CD14-positive monocyte (primary cell): ENCODE results near the gene NPM3. TPM values are rescaled to one million over a fixed set of nuclear protein-coding genes. Genes with fewer than 3 reads are reported as not detected.

Source experiments
- DNase-seq, 3 donors: peaks; one replicate each; pipeline ENCODE4 v3.0.0-alpha.2; 2011 to 2022
- H2AFZ ChIP-seq: 2 replicates; pipeline ENCODE4 v1.6.0; 2012; ENCODE audit warnings: mild to moderate bottlenecking, low read depth, low read length, inconsistent platforms; ENCODE audit not compliant: insufficient read depth, poor library complexity, severe bottlenecking
- H3K27ac ChIP-seq, 2 donors: 1 replicate in 1 of 2; 2 replicates in 1 of 2; pipeline ENCODE4 v1.5.1; 2012 to 2013; ENCODE audit warnings: low read length in 2 of 2, control low read depth in 1 of 2, inconsistent platforms in 1 of 2, low read depth in 1 of 2, mild to moderate bottlenecking in 1 of 2
- H3K27me3 ChIP-seq, 2 donors: one replicate each; pipeline versions ENCODE4 v1.6.0 to v1.6.1; 2011 to 2013; ENCODE audit warnings: low read length in 2 of 2; ENCODE audit not compliant: control insufficient read depth in 2 of 2, insufficient read depth in 2 of 2
- H3K36me3 ChIP-seq, 2 donors: replicated peaks in 1 of 2; 1 replicate in 1 of 2; 2 replicates in 1 of 2; pipeline versions ENCODE4 v1.5.1 to v1.6.1; 2012 to 2013; ENCODE audit warnings: low read length in 2 of 2, control low read depth in 1 of 2, inconsistent platforms in 1 of 2, mild to moderate bottlenecking in 1 of 2; ENCODE audit not compliant: insufficient read depth in 2 of 2, control insufficient read depth in 1 of 2
- H3K4me1 ChIP-seq, 2 donors: 1 replicate in 1 of 2; 2 replicates in 1 of 2; pipeline versions ENCODE4 v1.5.1 to v1.6.1; 2012 to 2013; ENCODE audit warnings: low read length in 2 of 2, control low read depth in 1 of 2, inconsistent platforms in 1 of 2, mild to moderate bottlenecking in 1 of 2, moderate library complexity in 1 of 2; ENCODE audit not compliant: insufficient read depth in 2 of 2, control insufficient read depth in 1 of 2
- H3K4me2 ChIP-seq: replicated peaks from 2 replicates; pipeline ENCODE3; 2012; ENCODE audit warnings: low read length, moderate library complexity, mild to moderate bottlenecking; ENCODE audit not compliant: poor library complexity, severe bottlenecking; ENCODE audit errors: extremely low read depth
- H3K4me3 ChIP-seq, 3 experiments: fragments of 200-600 bp in 1 of 3; sonication (generic) in 1 of 3; replicated peaks in 1 of 3; 1 replicate in 2 of 3; 2 replicates in 1 of 3; pipeline ENCODE4 v1.5.1; 2011 to 2013; ENCODE audit warnings: low read length in 3 of 3, mild to moderate bottlenecking in 3 of 3, control low read depth in 2 of 3, low read depth in 2 of 3, inconsistent platforms in 1 of 3, moderate library complexity in 1 of 3
- H3K79me2 ChIP-seq: 2 replicates; pipeline ENCODE4 v1.6.0; 2012; ENCODE audit warnings: mild to moderate bottlenecking, control low read depth, inconsistent platforms, low read length, moderate library complexity; ENCODE audit not compliant: insufficient read depth
- H3K9ac ChIP-seq: 2 replicates; pipeline ENCODE4 v1.6.0; 2017; ENCODE audit warnings: low read length, mild to moderate bottlenecking; ENCODE audit not compliant: insufficient read depth, poor library complexity, severe bottlenecking
- H3K9me3 ChIP-seq, 2 donors: replicated peaks in 1 of 2; 1 replicate in 1 of 2; 2 replicates in 1 of 2; pipeline versions ENCODE4 v1.5.1 to v1.6.1; 2012 to 2013; ENCODE audit warnings: low read length in 2 of 2, control low read depth in 1 of 2; ENCODE audit not compliant: control insufficient read depth in 1 of 2, insufficient read depth in 1 of 2
- H4K20me1 ChIP-seq: 2 replicates; pipeline ENCODE4 v1.6.0; 2012; ENCODE audit warnings: mild to moderate bottlenecking, low read length, control low read depth, moderate library complexity; ENCODE audit not compliant: insufficient read depth
- H3K27ac Mint-ChIP-seq, 7 donors: one replicate each; pipeline ENCODE4 v1.8.0; 2020; ENCODE audit warnings: mild to moderate bottlenecking in 7 of 7, mixed read lengths in 7 of 7, moderate library complexity in 6 of 7, inconsistent platforms in 2 of 7
- H3K27me3 Mint-ChIP-seq, 3 donors: one replicate each; pipeline ENCODE4 v1.8.0; 2021 to 2022; ENCODE audit warnings: low read depth in 3 of 3, mild to moderate bottlenecking in 3 of 3, mixed read lengths in 3 of 3, moderate library complexity in 3 of 3, inconsistent platforms in 1 of 3
- H3K36me3 Mint-ChIP-seq, 2 donors: one replicate each; pipeline ENCODE4 v1.8.0; 2020; ENCODE audit warnings: mixed read lengths in 2 of 2, inconsistent platforms in 1 of 2, mild to moderate bottlenecking in 1 of 2
- H3K4me1 Mint-ChIP-seq: one replicate; pipeline ENCODE4 v1.8.0; 2020; ENCODE audit warnings: mild to moderate bottlenecking, mixed read lengths
- H3K4me3 Mint-ChIP-seq, 2 donors: one replicate each; pipeline ENCODE4 v1.8.0; 2020; ENCODE audit warnings: mild to moderate bottlenecking in 2 of 2, mixed read lengths in 2 of 2, moderate library complexity in 1 of 2
- H3K9me3 Mint-ChIP-seq, 7 donors: one replicate each; pipeline ENCODE4 v1.8.0; 2020 to 2022; ENCODE audit warnings: mixed read lengths in 7 of 7, mild to moderate bottlenecking in 6 of 7, moderate library complexity in 6 of 7, inconsistent platforms in 2 of 7
- CTCF ChIP-seq: fragments of 200-600 bp; IDR thresholded peaks from one replicate; pipeline ENCODE4 v1.8.0; 2022; ENCODE audit warnings: antibody characterized with exemption, mild to moderate bottlenecking
- WGBS: methylation state at CpG from one replicate; pipeline ENCODE4 v1.1.5; 2013; ENCODE audit warnings: missing lambda C conversion rate; ENCODE audit not compliant: insufficient coverage; 5-methylcytosine and 5-hydroxymethylcytosine counted together
- intact Hi-C, 2 donors: fragments of 100-400 bp; cut with micrococcal nuclease; formaldehyde crosslinking; loops; one replicate each; pipeline versions ENCODE4 v1.15.0 to v1.15.1; 2023
- polyA plus RNA-seq, 3 donors: library from polyadenylated mRNA; depleted of rRNA in 1 of 3; unstranded in 2 of 3; stranded (reverse) in 1 of 3; fragments of 300-500 nt in 2 of 3; fragments of >200 nt in 1 of 3; fragmentation: Illumina TruSeq in 2 of 3; gene quantifications; 1 replicate in 2 of 3; 2 replicates in 1 of 3; pipeline ENCODE4 v1.2.3, GENCODE V29; 2012 to 2021

The NPM3 gene
- polyA plus RNA-seq, 3 donors: 1.2 to 8.1 (median 3.8) TPM

GRCh38 chr10:101758858-101759257, 24.4 kb downstream of the NPM3 start:
- no peak overlapping the region for H3K4me3 ChIP-seq
- H3K36me3 Mint-ChIP-seq: no peaks in the 10 kb centered on the region
- H3K9me3 ChIP-seq: no peaks in the 10 kb centered on the region
- intact Hi-C loops: no loop called here
- DNase-seq: no peak
- no peaks in the 10 kb centered on the region for H3K4me1 Mint-ChIP-seq
- H3K9me3 Mint-ChIP-seq: peaks cover 0 to 5% (median 0%) of the 10 kb centered on the region in 7 donors
- peaks cover 0 to 2% of the 10 kb centered on the region in 2 donors for H3K27me3 ChIP-seq
- H3K4me2 ChIP-seq: no peak overlapping the region
- no peaks in the 10 kb centered on the region for H3K4me1 ChIP-seq
- no peak for TF ChIP-seq CTCF
- H3K4me3 Mint-ChIP-seq: no peak overlapping the region
- 79% methylated on average over 2 of the region's 2 CpGs for WGBS
- H3K27ac Mint-ChIP-seq: no peak overlapping the region
- H3K27ac ChIP-seq: no peak overlapping the region
- H4K20me1 ChIP-seq: no peaks in the 10 kb centered on the region
- no peak overlapping the region for H2AFZ ChIP-seq
- no peaks in the 10 kb centered on the region for H3K79me2 ChIP-seq
- no peak overlapping the region for H3K9ac ChIP-seq
- H3K27me3 Mint-ChIP-seq: peaks cover 8 to 37% (median 22%) of the 10 kb centered on the region in 3 donors
- H3K36me3 ChIP-seq: no peaks in the 10 kb centered on the region

GRCh38 chr10:101752241-101752640, 31.0 kb downstream of the NPM3 start:
- H3K27me3 Mint-ChIP-seq: peaks cover 22 to 36% (median 24%) of the 10 kb centered on the region in 3 donors
- Histone ChIP-seq H3K4me2 (no peak overlapping the region), H3K9ac (no peak overlapping the region), H3K27me3 (peaks cover 4 to 15% of the 10 kb centered on the region in 2 donors), H4K20me1 (no peaks in the 10 kb centered on the region), H3K9me3 (no peaks in the 10 kb centered on the region), H3K4me3 (no peak overlapping the region), H3K27ac (no peak overlapping the region), H3K79me2 (no peaks in the 10 kb centered on the region), H2AFZ (no peak overlapping the region), H3K4me1 (no peaks in the 10 kb centered on the region), H3K36me3 (no peaks in the 10 kb centered on the region)
- no peak overlapping the region for H3K27ac Mint-ChIP-seq
- H3K4me1 Mint-ChIP-seq: no peaks in the 10 kb centered on the region
- no peaks in the 10 kb centered on the region for H3K36me3 Mint-ChIP-seq
- WGBS: 75% methylated on average over 1 of the region's 3 CpGs
- TF ChIP-seq CTCF: no peak
- peaks cover 0 to 3% (median 0%) of the 10 kb centered on the region in 7 donors for H3K9me3 Mint-ChIP-seq
- DNase-seq: no peak
- no peak overlapping the region for H3K4me3 Mint-ChIP-seq
- intact Hi-C loops: no loop called here
